HepG2 (cell line): Measurements from ENCODE around the gene NR5A2.

Source experiments
- CBX2 ChIP-seq, 2 experiments: fragments of 200-600 bp in 1 of 2; sonication (generic); formaldehyde crosslinking in 1 of 2; IDR thresholded peaks; 2 replicates each; pipeline versions ENCODE4 v1.7.0 to v1.8.1; 2018 to 2022; ENCODE audit warnings: low read depth in 2 of 2, low read length in 1 of 2, mild to moderate bottlenecking in 1 of 2, missing genetic modification reagents in 1 of 2
- CHD4 ChIP-seq: fragments of 200-600 bp; sonication (generic); IDR thresholded peaks from 2 replicates; pipeline ENCODE4 v1.7.0; 2017; ENCODE audit warnings: mild to moderate bottlenecking, low read length, borderline replicate concordance
- HHEX ChIP-seq: IDR thresholded peaks from 2 replicates; pipeline ENCODE4 v1.6.1; 2016; ENCODE audit warnings: control low read depth
- HMG20A ChIP-seq: IDR thresholded peaks from 2 replicates; pipeline ENCODE4 v1.6.1; 2016; ENCODE audit warnings: borderline replicate concordance
- HMGXB4 ChIP-seq, 2 experiments: sonication (generic) in 1 of 2; formaldehyde crosslinking in 1 of 2; IDR thresholded peaks; 2 replicates each; pipeline versions ENCODE4 v1.4.0 to v1.6.1; 2018 to 2020; ENCODE audit warnings: missing genetic modification reagents in 2 of 2, borderline replicate concordance in 1 of 2, low read depth in 1 of 2, mild to moderate bottlenecking in 1 of 2, missing biosample characterization in 1 of 2
- RNF219 ChIP-seq: sonication (generic); formaldehyde crosslinking; IDR thresholded peaks from 2 replicates; pipeline ENCODE4 v1.5.0; 2020; ENCODE audit warnings: mild to moderate bottlenecking, missing genetic modification reagents
- SAP130 ChIP-seq: IDR thresholded peaks from 2 replicates; pipeline ENCODE4 v1.6.1; 2016; ENCODE audit warnings: low read depth
- ZNF570 ChIP-seq: sonication (generic); formaldehyde crosslinking; IDR thresholded peaks from 2 replicates; pipeline ENCODE4 v1.4.0; 2020; ENCODE audit warnings: mild to moderate bottlenecking, missing genetic modification reagents, borderline replicate concordance

GRCh38 chr1:199995096-199995685 is 32.3 kb upstream of the NR5A2 start:
- no peak for TF ChIP-seq RNF219 (CRISPR knock-in tag)
- TF ChIP-seq CHD4: no peak
- no peak for TF ChIP-seq SAP130 (CRISPR knock-in tag)
- TF ChIP-seq HMGXB4 (CRISPR knock-in tag; IDR thresholded peaks at IDR 0.05; ENCODE audit: borderline replicate concordance in 1 of 2, low read depth in 1 of 2): no peak
- TF ChIP-seq HHEX (CRISPR knock-in tag): no peak
- no peak for TF ChIP-seq ZNF570
- TF ChIP-seq HMG20A (CRISPR knock-in tag): no peak
- TF ChIP-seq CBX2 (IDR thresholded peaks at IDR 0.05; ENCODE audit: low read depth, low read length): no peak
- TF ChIP-seq CBX2 (CRISPR knock-in tag; IDR thresholded peaks at IDR 0.05; ENCODE audit: low read depth): no peak
